Measurements from ENCODE around the gene AP5S1.
"Not testable (repeated sequence)": the region's sequence is repeated elsewhere in the genome, so short reads cannot be mapped to it uniquely, and the experiment has no call there.

AP5S1 gene

GRCh38 chr20:3789201-3789600 is 31.1 kb upstream of the AP5S1 start:
- not testable (repeated sequence) for DNase-seq (ENCODE audit: low read depth in 2 of 3, low spot score in 2 of 3)

- DNase-seq (ENCODE audit: low read depth in 2 of 3, low spot score in 2 of 3) = not testable (repeated sequence)
Observed at GRCh38 chr20:3794168-3794567, 26.2 kb upstream of the AP5S1 start.

GRCh38 chr20:3794701-3795420 is 25.5 kb upstream of the AP5S1 start:
- DNase-seq (ENCODE audit: low read depth in 2 of 3, low spot score in 2 of 3) = no peak

GRCh38 chr20:3795511-3796468 is 24.6 kb upstream of the AP5S1 start, which contains the start of gene CDC25B:
Gene CDC25B (plus strand): TSS chr20:3796310. CDS start chr20:3796532, 222 bp downstream.
- peak in 2 of 3 experiments; percentile 76 to 83 for DNase-seq (ENCODE audit: low read depth in 2 of 3, low spot score in 2 of 3)

GRCh38 chr20:3796477-3797225 is 23.7 kb upstream of the AP5S1 start:
- no peak for DNase-seq (ENCODE audit: low read depth in 2 of 3, low spot score in 2 of 3)

- DNase-seq (ENCODE audit: low read depth in 2 of 3, low spot score in 2 of 3) = no peak
Observed at GRCh38 chr20:3797226-3797545, 23.2 kb upstream of the AP5S1 start.

GRCh38 chr20:3797592-3798372 is 22.6 kb upstream of the AP5S1 start:
- DNase-seq (ENCODE audit: low read depth in 2 of 3, low spot score in 2 of 3) = no peak

- DNase-seq (ENCODE audit: low read depth in 2 of 3, low spot score in 2 of 3) = no peak
Observed at GRCh38 chr20:3798373-3798768, 22.0 kb upstream of the AP5S1 start.

- no peak for DNase-seq (ENCODE audit: low read depth in 2 of 3, low spot score in 2 of 3)
Observed at GRCh38 chr20:3798908-3799248, 21.5 kb upstream of the AP5S1 start.

- no peak for DNase-seq (ENCODE audit: low read depth in 2 of 3, low spot score in 2 of 3)
Observed at GRCh38 chr20:3800256-3800877, 20.0 kb upstream of the AP5S1 start.

- no peak for DNase-seq (ENCODE audit: low read depth in 2 of 3, low spot score in 2 of 3)
Observed at GRCh38 chr20:3800878-3801260, 19.5 kb upstream of the AP5S1 start.

GRCh38 chr20:3801299-3801698 is 19.0 kb upstream of the AP5S1 start:
- DNase-seq (ENCODE audit: low read depth in 2 of 3, low spot score in 2 of 3) = no peak

GRCh38 chr20:3801846-3802245 is 18.5 kb upstream of the AP5S1 start:
- no peak for DNase-seq (ENCODE audit: low read depth in 2 of 3, low spot score in 2 of 3)

GRCh38 chr20:3802524-3803239 is 17.7 kb upstream of the AP5S1 start:
- no peak for DNase-seq (ENCODE audit: low read depth in 2 of 3, low spot score in 2 of 3)

GRCh38 chr20:3803289-3803688 is 17.1 kb upstream of the AP5S1 start:
- DNase-seq (ENCODE audit: low read depth in 2 of 3, low spot score in 2 of 3) = no peak

GRCh38 chr20:3803854-3804253 is 16.5 kb upstream of the AP5S1 start:
- DNase-seq (ENCODE audit: low read depth in 2 of 3, low spot score in 2 of 3) = no peak

- no peak for DNase-seq (ENCODE audit: low read depth in 2 of 3, low spot score in 2 of 3)
Observed at GRCh38 chr20:3804254-3804751, 16.0 kb upstream of the AP5S1 start.

GRCh38 chr20:3804781-3805180 is 15.6 kb upstream of the AP5S1 start:
- DNase-seq (ENCODE audit: low read depth in 2 of 3, low spot score in 2 of 3) = no peak

GRCh38 chr20:3808544-3808943 is 11.8 kb upstream of the AP5S1 start:
- DNase-seq (ENCODE audit: low read depth in 2 of 3, low spot score in 2 of 3) = no peak
